Measurements from ENCODE around the gene TMEM247. TPM values are rescaled to one million over a fixed set of nuclear protein-coding genes. Genes with fewer than 3 reads are reported as not detected.

Gene TMEM247
- polyA plus RNA-seq, 1 of the 3 experiments (the other 2 are of a cell fraction) = not detected

DNA sequence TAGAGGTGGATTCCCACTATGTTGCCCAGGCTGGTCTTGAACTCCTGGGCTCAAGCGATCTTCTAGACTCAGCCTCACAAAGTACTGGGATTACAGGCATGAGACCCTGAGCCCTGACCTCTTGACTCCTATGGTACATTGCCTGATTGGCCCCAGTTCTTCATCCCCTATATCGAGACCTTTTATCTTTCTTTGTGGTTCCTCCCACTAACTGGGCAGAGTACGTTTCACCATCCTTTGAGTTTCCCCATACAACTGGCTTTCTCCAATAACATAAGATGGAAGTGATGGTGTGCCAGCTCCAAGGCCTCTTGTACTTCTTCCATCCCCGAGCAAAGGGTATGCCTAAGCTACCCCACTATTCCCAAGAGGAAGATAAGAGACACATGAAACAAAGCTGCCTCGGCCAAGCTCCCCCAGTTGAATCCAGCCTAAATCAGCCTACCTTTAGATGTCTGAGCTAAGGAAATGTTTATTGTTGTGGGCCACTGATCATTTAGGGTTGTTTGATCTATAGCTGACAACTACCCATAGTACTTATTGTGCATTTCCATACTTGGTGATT lies 8.3 kb upstream of the TMEM247 start:
- Histone ChIP-seq H4K20me1 (ENCODE audit: insufficient read depth) (no peaks in the 10 kb centered on the region), H3K9ac (no peak overlapping the region), H3K4me1 (ENCODE audit: control insufficient read depth in 1 of 2, insufficient read depth in 2 of 2, low read depth in 1 of 2, low read length in 1 of 2) (no peaks in the 10 kb centered on the region), H3K79me2 (ENCODE audit: insufficient read depth) (no peaks in the 10 kb centered on the region), H3F3A (replicated peaks; ENCODE audit: insufficient read depth) (no peaks in the 10 kb centered on the region), H3K36me3 (replicated peaks in 1 of 2; ENCODE audit: control insufficient read depth in 1 of 2, insufficient read depth in 2 of 2, low read length in 1 of 2) (no peaks in the 10 kb centered on the region), H3K9me3 (no peaks in the 10 kb centered on the region), H3K4me2 (no peak overlapping the region), H3K27me3 (ENCODE audit: insufficient read depth) (no peaks in the 10 kb centered on the region), H3K9me2 (no peaks in the 10 kb centered on the region), H3K4me3 (ENCODE audit: low read depth in 2 of 2, low read length in 1 of 2) (no peak overlapping the region), H3K27ac (ENCODE audit: low read depth in 2 of 2, low read length in 1 of 2) (no peak overlapping the region), H2AFZ (ENCODE audit: low read depth) (no peak overlapping the region)
- DNase-seq = no peak
- no peak for TF ChIP-seq SIN3A (IDR thresholded peaks at IDR 0.05; ENCODE audit: borderline replicate concordance, low read depth, low read length)
- TF ChIP-seq MXI1 (IDR thresholded peaks at IDR 0.05; ENCODE audit: low read depth, low read length) = no peak
- TF ChIP-seq FOSL2 (IDR thresholded peaks at IDR 0.05; ENCODE audit: borderline replicate concordance, low read depth) = no peak
- TF ChIP-seq JUND (IDR thresholded peaks at IDR 0.05) = no peak
- TF ChIP-seq EZH2phosphoT487 (IDR thresholded peaks at IDR 0.05; ENCODE audit: borderline replicate concordance, low read depth) = no peak
- no peak for TF ChIP-seq RFX5 (IDR thresholded peaks at IDR 0.05; ENCODE audit: low read length)
- TF ChIP-seq, protein P1, sequence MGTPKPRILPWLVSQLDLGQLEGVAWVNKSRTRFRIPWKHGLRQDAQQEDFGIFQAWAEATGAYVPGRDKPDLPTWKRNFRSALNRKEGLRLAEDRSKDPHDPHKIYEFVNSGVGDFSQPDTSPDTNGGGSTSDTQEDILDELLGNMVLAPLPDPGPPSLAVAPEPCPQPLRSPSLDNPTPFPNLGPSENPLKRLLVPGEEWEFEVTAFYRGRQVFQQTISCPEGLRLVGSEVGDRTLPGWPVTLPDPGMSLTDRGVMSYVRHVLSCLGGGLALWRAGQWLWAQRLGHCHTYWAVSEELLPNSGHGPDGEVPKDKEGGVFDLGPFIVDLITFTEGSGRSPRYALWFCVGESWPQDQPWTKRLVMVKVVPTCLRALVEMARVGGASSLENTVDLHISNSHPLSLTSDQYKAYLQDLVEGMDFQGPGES (IDR thresholded peaks at IDR 0.05; ENCODE audit: low read depth, low read length) = no peak
- TF ChIP-seq RXRA (IDR thresholded peaks at IDR 0.05; ENCODE audit: borderline replicate concordance, low read depth) = no peak
- TF ChIP-seq TEAD4 (IDR thresholded peaks at IDR 0.05; ENCODE audit: borderline replicate concordance, insufficient read depth) = no peak
- TF ChIP-seq EP300 (IDR thresholded peaks at IDR 0.05; ENCODE audit: borderline replicate concordance in 1 of 2, low read depth in 1 of 2, low read length in 1 of 2) = no peak
- no peak for TF ChIP-seq CHD2 (IDR thresholded peaks at IDR 0.05; ENCODE audit: low read length, partially characterized antibody)
- TF ChIP-seq GATA2 (CRISPR knock-in tag; IDR thresholded peaks at IDR 0.05) = no peak
- no peak for TF ChIP-seq USF2 (IDR thresholded peaks at IDR 0.05; ENCODE audit: borderline replicate concordance, low read depth, low read length)
- no peak for TF ChIP-seq RCOR1 (IDR thresholded peaks at IDR 0.05; ENCODE audit: low read length)
- TF ChIP-seq NRF1 (IDR thresholded peaks at IDR 0.05; ENCODE audit: low read depth, low read length) = no peak
- TF ChIP-seq FOXJ3 (CRISPR knock-in tag; IDR thresholded peaks at IDR 0.05) = no peak
- no peak for TF ChIP-seq RAD21 (IDR thresholded peaks at IDR 0.05; ENCODE audit: low read length)
- TF ChIP-seq ELF1 (IDR thresholded peaks at IDR 0.05) = no peak
- no peak for TF ChIP-seq REST (IDR thresholded peaks at IDR 0.05; ENCODE audit: low read depth, low read length)
- no peak for TF ChIP-seq TAF1 (IDR thresholded peaks at IDR 0.05; ENCODE audit: borderline replicate concordance, low read depth, low read length)
- ChIA-PET CTCF (interaction anchor here (0.5 to 2.5 kb wide), 10 partner anchors 11 to 474 kb away, joined by 3 to 15 read pairs (median 3); no protein-coding TSS in a partner anchor), POLR2A (no interaction called here)
- WGBS (ENCODE audit: low lambda C conversion rate) = 81% methylated on average over 5 of the region's 5 CpGs

Data from SK-N-SH (cell line).